ENCODE results near the gene FOXD1.

DNA sequence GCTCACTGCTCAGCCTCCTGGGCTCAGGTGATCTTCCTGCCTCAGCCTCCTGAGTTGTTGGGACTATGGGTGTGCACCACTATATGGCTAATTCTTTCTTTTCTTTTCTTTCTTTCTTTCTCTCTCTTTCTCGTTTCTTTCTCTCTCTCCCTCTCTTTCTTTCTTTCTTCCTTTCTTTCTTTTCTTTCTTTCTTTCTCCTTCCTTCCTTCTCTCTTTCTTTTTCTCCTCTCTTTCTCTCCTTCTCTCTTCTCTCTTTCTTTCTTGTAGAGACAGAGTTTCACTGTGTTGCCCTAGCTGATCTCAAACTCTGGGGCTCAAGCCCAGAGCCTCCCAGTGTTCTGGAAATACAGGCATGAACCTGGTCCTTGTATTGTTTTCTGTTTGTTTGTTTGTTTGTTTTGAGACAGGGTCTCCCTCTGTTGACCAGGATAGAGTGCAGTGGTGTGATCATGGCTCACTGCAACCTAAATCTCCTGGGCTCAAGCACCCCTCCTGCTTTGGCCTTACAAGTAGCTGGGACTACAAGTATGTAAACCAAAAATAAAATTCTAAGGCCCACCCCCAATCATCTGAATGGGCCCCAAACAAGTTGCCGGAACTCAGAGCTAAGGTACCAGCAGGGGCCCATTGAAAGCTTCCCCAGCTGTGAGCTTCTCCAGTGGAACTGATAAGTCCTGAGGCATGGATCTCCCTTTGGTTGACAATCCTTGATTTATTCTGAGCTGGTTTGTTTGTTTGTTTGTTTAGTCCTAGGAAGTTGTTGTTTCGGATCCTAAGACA, 37.7 kb upstream of the FOXD1 start:
- TF ChIP-seq YY1 (IDR thresholded peaks at IDR 0.05; ENCODE audit: insufficient read depth, insufficient read length): no peak
- no peak for TF ChIP-seq SUZ12 (IDR thresholded peaks at IDR 0.05; ENCODE audit: extremely low read depth, insufficient read depth, insufficient read length)
- no peak for TF ChIP-seq ZNF274 (IDR thresholded peaks at IDR 0.05; ENCODE audit: low read depth, low read length)

All from NT2/D1 (cell line).